Measurements from ENCODE around the gene TACC2. TPM values are rescaled to one million over a fixed set of nuclear protein-coding genes. Genes with fewer than 3 reads are reported as not detected.

The TACC2 gene
- total RNA-seq, 2 experiments from 2014 or later, result not detected

DNA sequence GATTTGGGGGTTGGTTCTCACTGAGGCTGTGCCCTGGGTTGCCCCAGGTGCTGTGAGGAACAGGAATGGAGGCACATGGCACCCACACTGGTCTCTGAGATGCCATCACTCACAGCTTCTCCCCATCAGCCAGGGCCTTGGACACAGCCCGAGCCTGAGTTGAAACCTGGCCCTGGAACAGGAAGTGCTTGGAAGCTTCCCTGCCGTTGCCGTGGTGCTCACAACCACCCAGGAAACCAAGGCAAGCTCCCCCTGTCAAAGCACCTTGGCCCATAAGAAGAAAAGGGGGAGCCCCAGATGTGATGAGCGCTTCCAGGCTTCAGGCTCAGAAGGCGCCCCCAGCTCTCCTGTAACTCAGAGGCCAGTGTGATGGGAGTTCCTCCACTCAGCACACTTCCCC is 282.1 kb downstream of the TACC2 start, which contains the start of gene BTBD16:
Gene BTBD16, plus strand, starts transcription at position 221 of the 400 bp plus-strand sequence. CDS start 3,786 bp downstream, outside the sequence.
- ChIA-PET CTCF (interaction anchor here (0.7 to 1.3 kb wide), 3 partner anchors 15 to 28 kb away, joined by 3 read pairs; no protein-coding TSS in a partner anchor), POLR2A (interaction anchor here (0.8 kb wide), 1 partner anchor 293 kb away, joined by 3 read pairs; no protein-coding TSS in a partner anchor)
- Mint-ChIP-seq H3K27ac (no peak within 1 kb of the TSS), H3K4me1 (no peaks in the 10 kb centered on the region), H3K9me3 (no peaks in the 10 kb centered on the region), H3K4me3 (no peak within 1 kb of the TSS), H3K27me3 (peaks cover 5% of the 10 kb centered on the region), H3K36me3 (ENCODE audit: low read depth) (no peaks in the 10 kb centered on the region)
- no peak for DNase-seq

DNA sequence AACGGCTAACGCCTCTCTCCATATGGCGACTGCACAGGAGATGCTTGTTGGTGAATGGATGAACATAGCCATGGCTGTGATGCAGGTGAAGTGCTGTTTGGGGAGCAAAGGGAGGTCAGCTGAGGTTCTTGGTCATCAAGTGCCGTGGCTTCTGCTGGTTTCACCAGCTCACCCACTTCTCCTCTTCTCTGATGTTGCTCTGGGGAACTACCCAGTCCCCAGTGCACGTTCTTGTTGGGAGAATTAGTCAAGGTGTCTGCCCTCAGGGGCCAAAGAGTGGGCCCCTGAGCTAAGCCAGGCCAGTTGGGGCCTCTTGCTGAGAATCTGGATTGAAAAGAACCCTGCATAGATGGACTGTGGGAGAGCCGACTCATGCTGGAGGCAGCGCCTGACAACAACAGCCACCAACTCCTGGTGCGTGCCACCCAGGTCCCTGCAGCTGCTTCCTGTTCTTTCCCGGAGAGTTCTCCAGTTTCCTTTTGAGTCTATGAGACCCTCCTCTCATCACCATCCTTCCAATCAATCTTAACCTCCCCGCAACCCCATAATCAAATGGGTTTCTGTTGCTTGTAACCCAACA is 285.1 kb downstream of the TACC2 start:
- DNase-seq, result no peak
- Mint-ChIP-seq H3K9me3 (no peaks in the 10 kb centered on the region), H3K4me3 (no peak overlapping the region), H3K36me3 (ENCODE audit: low read depth) (no peaks in the 10 kb centered on the region), H3K27ac (no peak overlapping the region), H3K4me1 (no peaks in the 10 kb centered on the region), H3K27me3 (peaks cover 2% of the 10 kb centered on the region)
- ChIA-PET POLR2A (no interaction called here), CTCF (no interaction called here)

DNA sequence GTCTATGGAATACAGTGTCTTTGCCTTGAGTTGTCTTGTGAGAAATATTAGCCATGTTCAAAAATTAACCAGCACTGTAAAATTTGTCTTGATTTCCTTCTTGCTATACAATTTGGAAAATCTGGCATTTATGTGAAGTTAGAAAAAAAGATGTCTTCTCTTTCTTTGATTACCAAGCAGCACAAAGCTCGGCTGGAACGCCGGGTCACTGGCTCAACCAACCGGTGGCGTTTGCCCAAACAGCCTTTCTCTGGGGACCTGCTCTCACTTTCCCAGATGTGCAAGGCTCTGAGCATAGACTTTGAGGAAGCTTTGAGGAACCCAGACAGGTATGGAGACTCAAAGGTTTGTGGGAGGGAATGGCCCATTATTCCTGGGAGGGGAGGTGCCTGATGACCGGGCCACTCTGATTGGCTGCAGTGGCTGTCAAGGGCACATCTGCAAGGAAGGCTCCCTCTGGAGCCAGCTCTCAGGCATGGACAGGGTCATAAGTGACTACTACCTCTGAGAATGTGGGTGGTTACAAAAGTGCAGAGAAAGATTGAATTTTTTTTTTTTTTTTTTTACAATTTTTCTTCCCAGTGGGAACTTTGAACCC is 287.7 kb downstream of the TACC2 start:
- Mint-ChIP-seq H3K4me1 (no peaks in the 10 kb centered on the region), H3K4me3 (no peak overlapping the region), H3K36me3 (ENCODE audit: low read depth) (no peaks in the 10 kb centered on the region), H3K9me3 (no peaks in the 10 kb centered on the region), H3K27me3 (peaks cover 7% of the 10 kb centered on the region), H3K27ac (no peak overlapping the region)
- ChIA-PET CTCF (interaction anchor here (1.0 to 1.3 kb wide), 2 partner anchors 8 to 162 kb away, joined by 3 read pairs; no protein-coding TSS in a partner anchor), POLR2A (no interaction called here)
- no peak for DNase-seq

DNA sequence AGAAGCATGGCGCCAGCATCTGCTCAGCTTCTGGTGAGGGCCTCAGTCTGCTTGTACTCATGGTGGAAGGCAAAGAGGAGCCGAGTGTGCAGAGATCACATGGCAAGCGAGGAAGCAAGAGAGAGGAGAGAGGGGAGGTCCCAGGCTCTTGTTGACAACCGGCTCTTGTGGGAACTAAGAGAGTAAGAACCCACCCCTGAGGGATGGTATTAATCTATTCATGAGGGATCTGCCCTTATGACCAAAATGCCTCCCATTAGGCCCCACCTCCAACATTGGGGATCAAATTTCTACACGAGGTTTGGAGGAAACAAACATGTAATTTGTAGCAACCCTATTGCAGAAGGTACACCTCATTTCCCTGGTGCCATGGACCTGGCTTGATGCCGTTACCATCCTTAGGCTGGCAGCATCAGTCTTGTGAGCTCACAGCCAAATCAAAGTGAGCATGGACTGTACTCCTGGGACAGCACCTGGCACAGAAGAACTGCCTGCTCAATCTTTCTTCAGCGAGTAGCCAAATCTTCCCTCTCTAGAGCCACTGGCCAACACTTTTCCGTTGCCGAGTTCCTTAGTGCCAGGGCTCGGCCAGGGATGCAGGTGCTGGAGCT is 288.7 kb downstream of the TACC2 start:
- CTCF ChIA-PET, result interaction anchor here (1.1 to 3.5 kb wide), 2 partner anchors 10 to 21 kb away, joined by 4 to 14 read pairs; no protein-coding TSS in a partner anchor

DNA sequence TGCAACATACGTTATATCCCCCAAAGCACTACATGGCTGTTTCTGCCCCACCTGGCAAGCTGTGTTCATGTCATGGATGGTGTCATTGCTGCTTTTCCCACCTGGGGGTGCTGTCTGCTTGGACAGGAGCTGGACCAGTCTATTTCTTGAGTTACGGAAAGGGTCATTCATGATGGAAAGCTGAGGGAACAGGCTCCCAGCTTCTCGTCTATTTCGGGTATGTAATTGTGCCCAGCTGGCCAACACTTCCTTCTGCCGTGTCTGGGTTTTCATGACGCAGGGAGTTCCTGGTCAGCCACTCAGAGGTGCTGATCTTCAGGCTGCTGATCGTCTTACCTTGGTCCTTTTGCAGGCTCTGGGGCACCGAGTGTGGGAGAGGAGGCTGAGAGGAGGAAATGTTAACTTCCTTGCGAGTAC is 290.8 kb downstream of the TACC2 start:
- Mint-ChIP-seq H3K36me3 (ENCODE audit: low read depth) (no peaks in the 10 kb centered on the region), H3K27ac (no peak overlapping the region), H3K4me3 (no peak overlapping the region), H3K4me1 (no peaks in the 10 kb centered on the region), H3K9me3 (no peaks in the 10 kb centered on the region), H3K27me3 (peaks cover 9% of the 10 kb centered on the region)
- ChIA-PET POLR2A (no interaction called here), CTCF (interaction anchor here (1.1 to 3.5 kb wide), 6 partner anchors 12 to 286 kb away, joined by 3 to 18 read pairs (median 5); no protein-coding TSS in a partner anchor)
- DNase-seq, result peak; percentile 27

More for the DNA sequence above, 288.7 kb downstream of the TACC2 start:
- no peak overlapping the region for H3K27ac Mint-ChIP-seq
- POLR2A ChIA-PET, result no interaction called here
- no peak for DNase-seq
- peaks cover 7% of the 10 kb centered on the region for H3K27me3 Mint-ChIP-seq
- H3K9me3 Mint-ChIP-seq, result no peaks in the 10 kb centered on the region
- no peak overlapping the region for H3K4me3 Mint-ChIP-seq
- no peaks in the 10 kb centered on the region for H3K4me1 Mint-ChIP-seq
- H3K36me3 Mint-ChIP-seq (ENCODE audit: low read depth), result no peaks in the 10 kb centered on the region

DNA sequence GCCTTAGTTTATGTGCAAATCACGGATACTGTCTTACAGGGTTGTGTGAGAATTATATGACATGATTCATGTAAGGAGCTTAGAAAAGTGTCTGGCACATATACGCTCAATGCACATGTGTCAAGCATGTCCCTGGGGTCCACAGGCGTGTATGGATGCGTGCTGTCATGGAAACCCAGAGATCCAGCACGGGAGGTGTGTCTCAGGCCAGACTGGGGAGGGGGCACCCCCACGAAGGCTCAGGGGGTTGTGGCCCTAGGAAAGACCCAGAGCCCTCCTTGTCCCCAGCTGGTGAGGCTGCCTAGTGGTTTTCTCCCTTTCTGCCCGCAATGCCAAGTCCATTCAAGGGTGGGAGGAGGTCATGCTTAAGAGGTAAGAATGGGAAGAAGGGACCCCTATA is 291.2 kb downstream of the TACC2 start:
- no peak for DNase-seq
- POLR2A ChIA-PET, result no interaction called here
- Mint-ChIP-seq H3K4me3 (no peak overlapping the region), H3K27ac (no peak overlapping the region), H3K4me1 (no peaks in the 10 kb centered on the region), H3K9me3 (no peaks in the 10 kb centered on the region), H3K36me3 (ENCODE audit: low read depth) (no peaks in the 10 kb centered on the region), H3K27me3 (peaks cover 9% of the 10 kb centered on the region)
- CTCF ChIA-PET, result interaction anchor here (1.1 to 3.5 kb wide), 6 partner anchors 12 to 285 kb away, joined by 3 to 18 read pairs (median 5); no protein-coding TSS in a partner anchor

DNA sequence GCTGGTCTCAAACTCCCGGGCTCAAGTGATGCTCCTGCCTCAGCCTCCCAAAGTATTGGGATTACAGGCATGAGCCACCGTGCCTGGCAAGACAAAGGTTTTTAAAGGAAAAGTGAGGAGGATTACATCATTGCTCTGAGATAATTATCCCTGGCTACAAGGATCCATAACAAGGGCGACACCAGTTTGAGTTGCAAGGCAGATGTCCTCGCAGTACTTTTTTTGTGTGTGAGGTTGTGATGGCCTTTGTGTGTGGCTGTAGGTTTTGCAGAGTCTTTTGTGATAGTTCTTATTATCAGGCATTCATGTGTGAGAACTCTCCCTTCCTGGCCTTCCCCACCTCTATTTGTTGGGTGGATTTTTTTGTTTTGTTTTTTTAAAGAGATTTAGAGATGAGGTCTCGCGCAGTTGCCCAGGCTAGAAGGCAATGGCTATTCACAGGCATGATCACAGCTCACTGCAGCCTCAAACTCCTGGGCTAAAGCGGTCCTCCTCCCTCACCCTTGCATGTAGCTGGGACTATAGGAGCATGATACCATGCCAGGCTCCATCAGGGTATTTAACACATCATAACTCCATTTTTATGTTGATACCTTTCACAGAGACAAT is 292.2 kb downstream of the TACC2 start:
- CTCF ChIA-PET, result no interaction called here
- no peaks in the 10 kb centered on the region for H3K36me3 Mint-ChIP-seq (ENCODE audit: low read depth)
- no peaks in the 10 kb centered on the region for H3K9me3 Mint-ChIP-seq
- no peak overlapping the region for H3K27ac Mint-ChIP-seq
- POLR2A ChIA-PET, result no interaction called here
- DNase-seq, result no peak
- H3K4me1 Mint-ChIP-seq, result no peaks in the 10 kb centered on the region
- H3K27me3 Mint-ChIP-seq, result peaks cover 9% of the 10 kb centered on the region
- H3K4me3 Mint-ChIP-seq, result no peak overlapping the region

DNA sequence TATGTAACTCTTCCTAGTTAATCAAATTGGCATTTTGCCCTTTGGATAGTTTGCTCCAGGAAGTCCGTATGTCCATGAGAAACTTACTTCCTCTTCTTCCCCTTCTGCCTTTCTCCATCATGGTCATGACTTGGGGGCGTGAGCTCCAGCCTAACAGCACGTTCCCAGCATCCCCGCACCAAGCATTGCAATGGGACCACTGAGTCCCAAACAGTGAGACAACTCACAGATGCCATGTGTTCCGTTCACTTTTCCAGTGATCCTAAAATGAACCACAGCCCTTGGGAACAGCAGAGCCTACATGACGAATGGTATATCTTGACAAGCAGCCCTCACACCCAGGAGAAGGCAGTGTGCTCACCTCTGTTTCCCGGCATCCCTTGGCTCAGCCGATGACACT is 292.8 kb downstream of the TACC2 start:
- POLR2A ChIA-PET, result no interaction called here

DNA sequence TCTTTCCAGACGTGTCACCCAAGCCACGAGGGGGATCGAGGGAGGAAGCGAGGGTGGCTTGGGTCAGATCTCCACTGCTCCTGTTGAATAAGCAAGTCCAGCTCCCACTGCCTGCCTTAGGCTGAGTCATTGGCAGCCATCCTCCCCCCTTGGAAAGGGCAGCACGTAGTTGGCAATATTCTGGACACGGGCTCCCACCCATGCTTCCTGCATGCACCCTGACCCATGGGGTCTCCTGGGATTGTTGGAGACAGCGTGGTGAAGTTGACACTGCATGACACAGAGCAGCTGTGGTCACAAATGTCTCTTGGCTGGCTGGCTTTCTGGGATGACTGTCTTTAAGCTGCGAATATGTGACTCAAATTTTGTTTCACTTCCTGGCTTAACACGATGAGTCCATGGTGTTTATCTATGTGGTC is 293.3 kb downstream of the TACC2 start:
- Mint-ChIP-seq H3K9me3 (no peaks in the 10 kb centered on the region), H3K27ac (no peak overlapping the region)
- CTCF ChIA-PET, result no interaction called here

More for the DNA sequence above, 292.8 kb downstream of the TACC2 start:
- DNase-seq, result no peak
- Mint-ChIP-seq H3K27me3 (peaks cover 9% of the 10 kb centered on the region), H3K4me3 (no peak overlapping the region), H3K27ac (no peak overlapping the region), H3K9me3 (no peaks in the 10 kb centered on the region), H3K4me1 (no peaks in the 10 kb centered on the region), H3K36me3 (ENCODE audit: low read depth) (no peaks in the 10 kb centered on the region)
- CTCF ChIA-PET, result no interaction called here

DNA sequence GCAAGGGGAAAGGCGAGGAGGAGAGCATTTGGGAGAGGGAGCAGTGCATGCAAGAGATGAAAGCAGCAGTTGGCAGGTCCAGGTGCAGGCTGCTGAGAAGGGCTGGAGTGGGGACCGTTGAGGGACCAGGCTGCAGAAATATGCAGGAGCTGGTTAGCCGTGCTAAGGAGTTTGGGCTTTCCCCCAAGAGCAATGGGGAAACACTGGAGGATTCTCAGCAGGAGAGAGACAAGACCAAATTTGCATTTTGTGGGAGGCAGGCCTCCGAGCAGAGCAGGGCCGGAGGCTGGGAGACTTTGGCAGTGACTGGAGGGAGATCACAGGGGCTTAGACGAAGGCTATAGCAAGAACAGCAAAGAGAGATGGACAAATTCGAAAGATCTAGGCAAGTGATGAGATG is 293.9 kb downstream of the TACC2 start:
- H3K27ac Mint-ChIP-seq, result no peak overlapping the region
- ChIA-PET POLR2A (no interaction called here), CTCF (no interaction called here)
- no peaks in the 10 kb centered on the region for H3K9me3 Mint-ChIP-seq
- DNase-seq, result no peak
- H3K4me3 Mint-ChIP-seq, result no peak overlapping the region
- peaks cover 9% of the 10 kb centered on the region for H3K27me3 Mint-ChIP-seq
- no peaks in the 10 kb centered on the region for H3K4me1 Mint-ChIP-seq
- H3K36me3 Mint-ChIP-seq (ENCODE audit: low read depth), result no peaks in the 10 kb centered on the region

More for the DNA sequence above, 293.3 kb downstream of the TACC2 start:
- no peaks in the 10 kb centered on the region for H3K36me3 Mint-ChIP-seq (ENCODE audit: low read depth)
- H3K27me3 Mint-ChIP-seq, result peaks cover 9% of the 10 kb centered on the region
- H3K4me3 Mint-ChIP-seq, result no peak overlapping the region
- POLR2A ChIA-PET, result no interaction called here
- DNase-seq, result no peak
- no peaks in the 10 kb centered on the region for H3K4me1 Mint-ChIP-seq

DNA sequence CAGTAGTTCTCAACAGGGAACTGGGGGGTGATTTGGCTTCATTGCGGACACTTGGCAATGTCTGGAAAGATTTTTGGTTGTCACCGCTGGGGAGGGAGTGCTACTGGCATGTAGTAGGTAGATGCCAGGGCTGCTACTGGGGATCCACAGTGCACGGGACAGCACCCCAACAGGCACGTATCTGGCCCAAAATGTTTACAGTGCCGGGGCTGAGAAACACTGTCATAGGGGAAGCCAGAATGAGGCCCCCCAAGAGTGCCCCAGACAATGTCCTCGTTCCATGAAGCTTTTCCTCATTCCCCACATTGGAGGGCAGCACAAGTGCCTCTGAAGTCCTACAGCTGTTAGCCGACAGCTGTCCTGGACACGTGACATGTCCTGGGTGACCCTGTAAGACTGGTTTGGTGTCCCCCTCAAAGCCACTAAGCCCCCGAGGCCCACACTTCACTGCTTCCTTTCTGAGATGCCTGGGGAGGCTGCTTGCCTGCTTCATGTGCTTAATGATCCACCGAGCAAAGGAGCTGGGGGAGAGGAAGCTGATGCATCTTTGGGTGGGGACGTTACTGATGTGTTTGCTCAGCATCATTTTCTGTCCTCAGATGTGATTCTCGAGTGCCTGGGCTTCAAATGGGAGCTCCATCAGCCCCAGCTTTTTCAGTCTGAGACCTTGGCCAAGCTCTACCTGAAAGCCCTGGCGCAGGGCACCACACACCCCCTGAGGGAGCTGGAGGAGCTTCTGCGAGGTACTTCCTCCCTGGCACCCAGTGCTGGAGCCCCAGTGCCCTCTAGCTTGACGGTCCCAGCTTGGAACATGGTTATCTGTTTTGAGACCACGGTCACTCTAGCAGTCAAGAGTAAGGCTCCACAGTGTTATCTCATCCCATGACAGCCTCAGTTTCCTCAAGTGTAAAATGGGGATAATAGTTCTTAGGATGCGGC is 296.8 kb downstream of the TACC2 start:
- Mint-ChIP-seq H3K4me1 (peaks cover 4% of the 10 kb centered on the region), H3K36me3 (ENCODE audit: low read depth) (no peaks in the 10 kb centered on the region), H3K27ac (no peak overlapping the region), H3K9me3 (no peaks in the 10 kb centered on the region), H3K4me3 (no peak overlapping the region), H3K27me3 (peaks cover 11% of the 10 kb centered on the region)
- DNase-seq, result no peak
- ChIA-PET CTCF (interaction anchor here (0.9 to 1.2 kb wide), 2 partner anchors 15 to 59 kb away, joined by 3 read pairs; partner anchors contain the start of gene BTBD16), POLR2A (no interaction called here)

DNA sequence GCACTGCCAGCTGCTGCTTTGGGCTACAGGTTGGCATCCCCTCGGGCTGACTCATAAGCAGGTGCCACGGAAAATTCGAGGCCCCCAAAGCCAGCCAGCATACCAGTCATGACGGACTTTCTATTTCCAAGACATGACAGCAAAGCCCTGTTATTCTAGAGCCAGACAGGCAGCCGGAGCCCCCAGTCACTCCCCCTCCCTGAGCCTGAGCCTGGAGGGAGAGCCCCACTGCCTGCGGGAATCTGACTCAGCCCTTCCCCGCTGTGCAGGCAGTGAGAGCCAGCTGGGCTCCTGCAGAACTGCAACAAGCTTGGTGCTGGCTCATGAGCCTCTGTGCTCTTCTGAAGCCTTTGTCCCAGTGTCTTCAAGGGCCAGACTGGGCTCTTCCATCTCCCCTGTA is 297.9 kb downstream of the TACC2 start:
- H3K36me3 Mint-ChIP-seq (ENCODE audit: low read depth), result no peaks in the 10 kb centered on the region
- H3K27ac Mint-ChIP-seq, result no peak overlapping the region
- H3K9me3 Mint-ChIP-seq, result no peaks in the 10 kb centered on the region
- ChIA-PET CTCF (no interaction called here), POLR2A (no interaction called here)
- H3K4me1 Mint-ChIP-seq, result peaks cover 4% of the 10 kb centered on the region
- no peak overlapping the region for H3K4me3 Mint-ChIP-seq
- peaks cover 6% of the 10 kb centered on the region for H3K27me3 Mint-ChIP-seq
- no peak for DNase-seq

Data from activated CD4-positive, alpha-beta memory T cell treated with anti-CD3 and anti-CD28 coated beads, Interleukin-2, amount 10 ng/mL, durations not matched to agents 7 days and 5 days (primary cell).